ENCODE measurements around the gene TBC1D14. TPM values are rescaled to one million over a fixed set of nuclear protein-coding genes. Genes with fewer than 3 reads are reported as not detected.

TBC1D14 gene
- polyA plus RNA-seq, 3 donors, result 36.3 to 44.7 (median 39.3) TPM

- Mint-ChIP-seq H3K4me1 (peaks cover 68% of the 10 kb centered on the region), H3K4me3 (no peak overlapping the region), H3K27me3 (ENCODE audit: low read depth in 3 of 3) (peaks cover 0 to 11% (median 0%) of the 10 kb centered on the region in 3 donors), H3K9me3 (no peaks in the 10 kb centered on the region), H3K36me3 (peaks cover 18 to 59% of the 10 kb centered on the region in 2 donors), H3K27ac (peak overlapping the region; percentile 89 to 97 (median 96))
- Histone ChIP-seq H3K79me2 (ENCODE audit: insufficient read depth, low read length) (peaks cover 79% of the 10 kb centered on the region), H3K36me3 (replicated peaks in 1 of 2; ENCODE audit: control insufficient read depth in 1 of 2, insufficient read depth in 2 of 2, low read length in 2 of 2) (peaks cover 3 to 10% of the 10 kb centered on the region in 2 donors), H3K4me2 (replicated peaks; ENCODE audit: extremely low read depth, low read length, poor library complexity, severe bottlenecking) (peak overlapping the region; percentile 72), H4K20me1 (ENCODE audit: insufficient read depth, low read length) (peaks cover 20% of the 10 kb centered on the region), H3K9me3 (replicated peaks in 1 of 2; ENCODE audit: control insufficient read depth in 1 of 2, insufficient read depth in 1 of 2, low read length in 2 of 2) (no peaks in the 10 kb centered on the region), H2AFZ (ENCODE audit: insufficient read depth, low read depth, low read length, poor library complexity, severe bottlenecking) (no peak overlapping the region), H3K9ac (ENCODE audit: insufficient read depth, low read length, poor library complexity, severe bottlenecking) (no peak overlapping the region), H3K4me1 (ENCODE audit: control insufficient read depth in 1 of 2, insufficient read depth in 2 of 2, low read length in 2 of 2) (peaks cover 60% of the 10 kb centered on the region in 2 donors), H3K4me3 (replicated peaks in 1 of 3; ENCODE audit: low read depth in 2 of 3, low read length in 3 of 3) (peak overlapping the region in 1 of 3 experiments; percentile 62), H3K27me3 (ENCODE audit: control insufficient read depth in 2 of 2, insufficient read depth in 2 of 2, low read length in 2 of 2) (no peaks in the 10 kb centered on the region), H3K27ac (ENCODE audit: low read depth in 1 of 2, low read length in 2 of 2) (peak overlapping the region; percentile 79 to 85)
- no peak for TF ChIP-seq CTCF (IDR thresholded peaks at IDR 0.05)
- no CpG with 5 or more reads among the region's 16 CpGs for WGBS (ENCODE audit: insufficient coverage)
- intact Hi-C loops (cut with micrococcal nuclease), result loop anchor here (2.0 to 5.0 kb wide), 4 partner anchors 13 to 52 kb away; partner anchors contain the start of gene TBC1D14 (in 1 of the 2)
- no peak for DNase-seq
Observed at GRCh38 chr4:6943885-6944225, 34.2 kb downstream of the TBC1D14 start.

- Histone ChIP-seq H2AFZ (ENCODE audit: insufficient read depth, low read depth, low read length, poor library complexity, severe bottlenecking) (no peak overlapping the region), H3K4me2 (replicated peaks; ENCODE audit: extremely low read depth, low read length, poor library complexity, severe bottlenecking) (no peak overlapping the region), H3K4me1 (ENCODE audit: control insufficient read depth in 1 of 2, insufficient read depth in 2 of 2, low read length in 2 of 2) (peaks cover 54% of the 10 kb centered on the region in 2 donors), H3K9me3 (replicated peaks in 1 of 2; ENCODE audit: control insufficient read depth in 1 of 2, insufficient read depth in 1 of 2, low read length in 2 of 2) (no peaks in the 10 kb centered on the region), H3K27ac (ENCODE audit: low read depth in 1 of 2, low read length in 2 of 2) (peak overlapping the region; percentile 26 to 85), H3K4me3 (replicated peaks in 1 of 3; ENCODE audit: low read depth in 2 of 3, low read length in 3 of 3) (no peak overlapping the region), H3K79me2 (ENCODE audit: insufficient read depth, low read length) (peaks cover 79% of the 10 kb centered on the region), H3K9ac (ENCODE audit: insufficient read depth, low read length, poor library complexity, severe bottlenecking) (no peak overlapping the region), H3K27me3 (ENCODE audit: control insufficient read depth in 2 of 2, insufficient read depth in 2 of 2, low read length in 2 of 2) (no peaks in the 10 kb centered on the region), H3K36me3 (replicated peaks in 1 of 2; ENCODE audit: control insufficient read depth in 1 of 2, insufficient read depth in 2 of 2, low read length in 2 of 2) (peaks cover 3 to 10% of the 10 kb centered on the region in 2 donors), H4K20me1 (ENCODE audit: insufficient read depth, low read length) (peaks cover 21% of the 10 kb centered on the region)
- Mint-ChIP-seq H3K4me1 (peaks cover 62% of the 10 kb centered on the region), H3K27ac (peak overlapping the region; percentile 89 to 97 (median 93)), H3K27me3 (ENCODE audit: low read depth in 3 of 3) (peaks cover 0 to 7% (median 0%) of the 10 kb centered on the region in 3 donors), H3K4me3 (no peak overlapping the region), H3K9me3 (no peaks in the 10 kb centered on the region), H3K36me3 (peaks cover 18 to 53% of the 10 kb centered on the region in 2 donors)
- WGBS (ENCODE audit: insufficient coverage), result 87% methylated on average over 20 of the region's 20 CpGs
- intact Hi-C loops (cut with micrococcal nuclease), result loop anchor here (2.0 to 5.0 kb wide), 3 partner anchors 14 to 52 kb away; partner anchors contain the start of gene TBC1D14 (in 1 of the 2)
- no peak for TF ChIP-seq CTCF (IDR thresholded peaks at IDR 0.05)
- peak in 1 of 3 donors; percentile 37 for DNase-seq
Observed at GRCh38 chr4:6944301-6945051, 34.9 kb downstream of the TBC1D14 start.

Measured in CD14-positive monocyte (primary cell).